Measurements from ENCODE around the gene PRKACA.

- TF ChIP-seq EZH2 (IDR thresholded peaks at IDR 0.05; ENCODE audit: insufficient read depth, poor library complexity, severe bottlenecking) = no peak
- no peak for TF ChIP-seq EZH2phosphoT487 (IDR thresholded peaks at IDR 0.05; ENCODE audit: insufficient read depth, low read depth)
Observed at GRCh38 chr19:14156122-14156521, 38.6 kb upstream of the PRKACA start.

Data from GM23248 (cell line).